Cardiac fibroblast (primary cell): ENCODE results near the gene CALCB.
"Not testable (repeated sequence)": the region's sequence is repeated elsewhere in the genome, so short reads cannot be mapped to it uniquely, and the experiment has no call there.

Experiments used
- DNase-seq, 2 donors: peaks; one replicate each; pipeline versions ENCODE4 v3.0.0 to v3.0.0-alpha.2; 2010; ENCODE audit warnings: low read depth in 2 of 2
- H3K4me3 ChIP-seq, 2 donors: replicated peaks in 1 of 2; 1 replicate in 1 of 2; 2 replicates in 1 of 2; pipeline ENCODE4 v1.5.1; 2011; ENCODE audit warnings: low read depth in 2 of 2, low read length in 2 of 2, mild to moderate bottlenecking in 2 of 2, moderate library complexity in 1 of 2
- TF ChIP-seq, protein P1 (sequence below): IDR thresholded peaks from one replicate; pipeline ENCODE4 v1.5.1; 2011; ENCODE audit warnings: low read depth, mild to moderate bottlenecking, low read length, inconsistent platforms

The CALCB gene

DNA sequence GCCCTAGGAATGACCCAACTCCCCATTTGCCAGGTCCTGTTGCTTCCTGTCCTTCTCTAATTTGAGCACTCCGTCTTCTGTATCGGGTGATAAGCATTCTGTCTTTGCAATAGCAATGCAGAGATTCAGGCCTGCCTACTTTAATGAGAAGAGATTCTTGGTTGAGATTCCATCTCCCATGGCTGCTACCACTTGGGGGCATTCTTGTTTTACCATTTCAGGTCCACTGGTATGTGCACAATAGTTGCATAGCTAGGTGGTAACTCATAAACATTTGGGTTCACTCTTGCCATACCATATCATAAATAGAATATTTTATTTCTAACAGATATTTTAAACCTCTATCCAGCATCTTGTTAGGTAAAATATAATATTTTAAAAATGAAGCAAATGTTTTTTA lies 34.4 kb upstream of the CALCB start:
- no peak overlapping the region for H3K4me3 ChIP-seq
- TF ChIP-seq, protein P1, sequence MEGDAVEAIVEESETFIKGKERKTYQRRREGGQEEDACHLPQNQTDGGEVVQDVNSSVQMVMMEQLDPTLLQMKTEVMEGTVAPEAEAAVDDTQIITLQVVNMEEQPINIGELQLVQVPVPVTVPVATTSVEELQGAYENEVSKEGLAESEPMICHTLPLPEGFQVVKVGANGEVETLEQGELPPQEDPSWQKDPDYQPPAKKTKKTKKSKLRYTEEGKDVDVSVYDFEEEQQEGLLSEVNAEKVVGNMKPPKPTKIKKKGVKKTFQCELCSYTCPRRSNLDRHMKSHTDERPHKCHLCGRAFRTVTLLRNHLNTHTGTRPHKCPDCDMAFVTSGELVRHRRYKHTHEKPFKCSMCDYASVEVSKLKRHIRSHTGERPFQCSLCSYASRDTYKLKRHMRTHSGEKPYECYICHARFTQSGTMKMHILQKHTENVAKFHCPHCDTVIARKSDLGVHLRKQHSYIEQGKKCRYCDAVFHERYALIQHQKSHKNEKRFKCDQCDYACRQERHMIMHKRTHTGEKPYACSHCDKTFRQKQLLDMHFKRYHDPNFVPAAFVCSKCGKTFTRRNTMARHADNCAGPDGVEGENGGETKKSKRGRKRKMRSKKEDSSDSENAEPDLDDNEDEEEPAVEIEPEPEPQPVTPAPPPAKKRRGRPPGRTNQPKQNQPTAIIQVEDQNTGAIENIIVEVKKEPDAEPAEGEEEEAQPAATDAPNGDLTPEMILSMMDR, result peak; percentile 24
- peak; percentile 5 to 54 for DNase-seq

DNA sequence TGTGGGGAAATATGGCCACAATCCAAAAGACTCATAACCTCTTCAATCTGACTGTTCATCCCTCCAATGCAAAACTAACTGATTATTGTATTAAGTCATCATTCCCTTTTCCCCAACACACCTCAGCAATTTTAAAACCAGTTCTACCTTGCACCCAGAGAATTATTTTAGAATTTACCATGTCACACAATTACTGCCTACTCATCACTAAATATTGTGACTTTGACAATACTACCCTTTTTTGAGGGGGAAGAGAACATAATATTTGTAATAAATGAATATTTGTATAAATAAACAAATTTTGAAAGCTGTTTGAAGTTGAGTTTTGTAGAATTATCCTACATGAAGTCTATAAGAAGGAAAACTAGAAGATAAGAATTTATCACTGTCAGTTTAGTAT lies 28.2 kb upstream of the CALCB start:
- TF ChIP-seq, protein P1, result no peak
- no peak overlapping the region for H3K4me3 ChIP-seq
- no peak for DNase-seq

DNA sequence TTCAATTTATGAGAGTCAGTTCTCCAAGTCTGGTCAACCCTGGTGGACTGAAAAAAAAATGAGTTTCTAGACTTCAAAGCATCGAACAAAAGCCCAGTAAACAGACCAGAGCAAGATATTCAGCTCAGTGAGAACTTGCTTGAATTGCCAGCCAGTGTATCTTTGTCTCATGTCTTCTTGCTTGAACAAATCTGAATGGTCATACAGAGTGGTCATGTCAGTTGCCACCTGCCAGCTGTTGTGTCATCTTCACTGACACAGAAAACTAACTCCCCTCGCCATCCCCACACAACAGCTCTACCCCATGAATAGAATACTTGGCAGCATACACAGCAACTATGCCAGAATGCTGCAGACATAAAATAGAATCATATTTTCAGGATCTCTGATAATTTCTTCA lies 27.5 kb upstream of the CALCB start:
- TF ChIP-seq, protein P1, result no peak
- no peak for DNase-seq
- H3K4me3 ChIP-seq, result no peak overlapping the region

DNA sequence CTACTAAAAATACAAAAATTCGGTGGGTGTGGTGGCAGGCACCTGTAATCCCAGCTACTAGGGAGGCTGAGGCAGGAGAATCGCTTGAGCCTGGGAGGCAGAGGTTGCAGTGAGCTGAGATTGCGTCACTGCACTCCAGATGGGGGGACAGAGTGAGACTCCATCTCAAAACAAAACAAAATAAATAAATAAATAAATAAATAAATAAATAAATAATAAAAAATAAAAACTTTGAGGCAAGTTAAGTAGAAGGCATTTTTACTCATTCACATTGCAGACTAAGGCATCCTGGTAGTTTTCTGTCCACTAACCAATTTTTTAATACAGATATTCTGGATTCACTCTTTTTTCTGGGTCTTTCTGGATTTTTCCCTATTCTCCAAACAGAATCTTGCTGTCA lies 26.7 kb upstream of the CALCB start:
- not testable (repeated sequence) for DNase-seq, H3K4me3 ChIP-seq

DNA sequence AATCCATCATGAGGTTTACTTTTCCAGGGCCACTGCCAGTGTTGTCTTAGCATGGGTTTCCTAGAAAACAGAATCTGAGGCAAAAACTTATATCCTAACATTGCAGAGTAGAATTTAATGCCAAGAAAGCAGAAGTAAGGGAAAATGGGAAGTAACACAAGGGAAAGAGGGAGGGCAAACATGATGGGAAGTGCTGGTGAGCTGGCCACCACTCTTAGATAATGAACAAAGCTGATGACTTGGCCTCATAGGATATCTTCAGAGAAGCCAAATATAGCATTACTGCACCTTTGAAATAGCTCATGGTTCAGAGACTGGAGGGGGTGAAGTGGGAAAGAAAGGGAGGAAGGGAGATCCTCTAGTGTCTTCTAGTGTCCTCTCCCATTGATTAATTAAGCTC lies 24.8 kb upstream of the CALCB start:
- TF ChIP-seq, protein P1, result no peak
- no peak for DNase-seq

DNA sequence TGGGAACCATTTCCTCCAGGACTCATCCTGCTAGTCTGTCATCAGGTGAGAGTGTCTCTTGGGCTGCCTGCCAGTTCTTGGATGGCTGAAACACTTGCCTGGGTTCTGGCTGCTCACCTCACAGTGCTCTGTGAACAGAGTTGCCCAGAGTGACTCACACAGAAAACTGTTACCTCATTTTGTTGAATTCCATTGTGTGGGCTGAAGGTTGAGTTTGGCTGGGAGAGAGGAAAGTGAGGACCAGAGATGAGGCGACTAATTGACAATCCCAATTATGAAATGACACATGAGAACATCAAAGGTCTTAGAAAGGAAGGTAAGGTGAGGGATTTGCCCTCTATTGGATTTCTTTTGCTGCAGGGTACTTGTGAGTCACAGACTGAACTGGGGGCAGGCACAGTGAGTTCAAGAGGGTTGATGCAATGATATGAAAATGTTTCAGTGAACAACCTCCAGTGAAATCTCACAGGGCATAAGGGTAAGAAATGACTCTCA lies 20.2 kb upstream of the CALCB start:
- DNase-seq, result peak in 1 of 2 donors; percentile 36
- H3K4me3 ChIP-seq, result no peak overlapping the region
- TF ChIP-seq, protein P1, result no peak

More for the DNA sequence above, 24.8 kb upstream of the CALCB start:
- H3K4me3 ChIP-seq, result no peak overlapping the region

DNA sequence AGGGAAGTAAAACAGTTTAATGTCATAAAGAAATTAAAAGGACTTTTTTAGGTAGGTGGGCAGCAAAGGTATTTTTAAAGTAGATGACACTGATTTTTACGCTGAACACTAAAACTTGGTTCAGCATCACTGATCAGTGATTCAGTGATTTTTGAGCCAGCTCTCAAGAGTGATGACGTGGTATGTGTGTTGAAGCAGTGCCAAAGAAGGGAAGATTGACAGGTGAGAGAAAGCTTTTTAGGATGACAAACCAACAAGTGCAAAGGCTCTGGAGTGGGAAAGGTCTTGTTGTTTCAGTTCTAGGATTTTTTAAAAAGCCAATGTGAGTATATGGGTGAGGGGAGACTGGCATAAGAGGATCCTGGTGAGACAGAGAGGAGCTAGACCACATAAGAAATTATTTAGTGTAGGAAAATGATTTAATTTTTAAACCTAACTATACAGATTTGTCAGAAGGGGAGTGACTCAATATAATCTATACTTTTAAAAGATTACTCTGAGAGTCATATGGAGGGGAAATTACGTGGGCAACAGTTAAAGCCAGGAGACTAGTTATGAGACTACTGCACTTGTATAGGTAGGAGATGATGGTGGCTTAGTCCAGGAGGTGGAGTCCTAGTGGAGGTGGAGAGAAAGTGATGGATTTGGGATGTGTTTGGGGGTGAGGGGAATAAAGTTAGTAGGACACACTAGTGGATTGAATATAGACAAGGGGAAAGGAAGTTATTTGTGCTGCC lies 17.6 kb upstream of the CALCB start:
- TF ChIP-seq, protein P1, result no peak
- no peak for DNase-seq
- H3K4me3 ChIP-seq, result no peak overlapping the region
